Endothelial cell of umbilical vein (primary cell): ENCODE data around the gene CNTNAP2. TPM values are rescaled to one million over a fixed set of nuclear protein-coding genes. Genes with fewer than 3 reads are reported as not detected.

ENCODE experiments used
- BruUV-seq: library from RNA; stranded (reverse); fragments of 400-500 nt; replicated peaks from 2 replicates; lab custom pipeline; 2021; lab: Mats Ljungman, UMichigan
- CTCF ChIA-PET: fragments of 300-600, 350-600 bp; sonication (Branson Sonifier 250); formaldehyde crosslinking; loops from one replicate; lab custom pipeline; 2021; ENCODE audit warnings: antibody characterized with exemption, inconsistent platforms; lab: Charles Lee
- POLR2A ChIA-PET: fragments of 300-600, 350-600 bp; sonication (Branson Sonifier 250); formaldehyde crosslinking; loops from one replicate; lab custom pipeline; 2021; ENCODE audit warnings: antibody characterized with exemption, inconsistent platforms; lab: Charles Lee
- DNase-seq: peaks from one replicate; pipeline ENCODE4 v3.0.0-alpha.2; 2011; ENCODE audit warnings: low read depth, low spot score
- FAIRE-seq: peaks from 2 replicates; lab custom pipeline; 2011; peaks lifted over from hg19 to GRCh38; lab: Jason Lieb, UNC
- H2AFZ ChIP-seq: 2 replicates; pipeline ENCODE4 v1.6.0; 2012; ENCODE audit warnings: low read depth, low read length, control low read depth, inconsistent platforms
- H3K27ac ChIP-seq: 2 replicates; pipeline ENCODE4 v1.5.1; 2011; ENCODE audit warnings: low read depth, mild to moderate bottlenecking, control low read depth, low read length, moderate library complexity; ENCODE audit not compliant: insufficient read depth
- H3K27me3 ChIP-seq, 2 experiments: 2 replicates each; pipeline versions ENCODE4 v1.6.0 to v1.6.1; 2011; ENCODE audit warnings: low read length in 2 of 2, mixed read lengths in 1 of 2; ENCODE audit not compliant: control insufficient read depth in 2 of 2, insufficient read depth in 2 of 2
- H3K36me3 ChIP-seq, 2 experiments: 2 replicates in 1 of 2; 3 replicates in 1 of 2; pipeline ENCODE4 v1.5.1; 2011; ENCODE audit warnings: low read length in 2 of 2, mild to moderate bottlenecking in 1 of 2, moderate library complexity in 1 of 2; ENCODE audit not compliant: control insufficient read depth in 2 of 2, insufficient read depth in 2 of 2; ENCODE audit errors: extremely low read depth in 1 of 2
- H3K4me1 ChIP-seq: 3 replicates; pipeline ENCODE4 v1.5.1; 2011; ENCODE audit warnings: mild to moderate bottlenecking, low read length; ENCODE audit not compliant: control insufficient read depth, insufficient read depth; ENCODE audit errors: extremely low read depth
- H3K4me2 ChIP-seq: 2 replicates; pipeline ENCODE4 v1.6.1; 2011; ENCODE audit warnings: low read length, control low read depth, mixed read lengths; ENCODE audit not compliant: insufficient read depth
- H3K4me3 ChIP-seq, 3 experiments: fragments of 200-600 bp in 1 of 3; sonication (generic), shearing (Covaris generic) in 1 of 3; replicated peaks in 1 of 3; 2 replicates each; pipeline ENCODE4 v1.5.1; 2011 to 2016; ENCODE audit warnings: control low read depth in 3 of 3, low read length in 3 of 3, mild to moderate bottlenecking in 2 of 3, inconsistent platforms in 1 of 3, low read depth in 1 of 3, moderate library complexity in 1 of 3; ENCODE audit not compliant: insufficient read depth in 1 of 3
- H3K79me2 ChIP-seq: 2 replicates; pipeline ENCODE4 v1.6.0; 2012; ENCODE audit warnings: low read length, inconsistent platforms; ENCODE audit not compliant: control insufficient read depth, insufficient read depth
- H3K9ac ChIP-seq: replicated peaks from 2 replicates; pipeline ENCODE3; 2011; ENCODE audit warnings: low read length, control low read depth; ENCODE audit not compliant: insufficient read depth; ENCODE audit errors: extremely low read depth
- H3K9me1 ChIP-seq: replicated peaks from 3 replicates; pipeline ENCODE4 v1.6.0; 2011; ENCODE audit warnings: mild to moderate bottlenecking, low read length; ENCODE audit not compliant: control insufficient read depth, insufficient read depth; ENCODE audit errors: extremely low read depth
- H3K9me3 ChIP-seq: replicated peaks from 2 replicates; pipeline ENCODE4 v1.5.1; 2012; ENCODE audit warnings: low read length, inconsistent platforms; ENCODE audit not compliant: control insufficient read depth, insufficient read depth
- H4K20me1 ChIP-seq: replicated peaks from 2 replicates; pipeline ENCODE3; 2011; ENCODE audit warnings: mild to moderate bottlenecking, low read length; ENCODE audit not compliant: control insufficient read depth, insufficient read depth; ENCODE audit errors: extremely low read depth
- EZH2 ChIP-seq: IDR thresholded peaks from 2 replicates; pipeline ENCODE4 v1.6.1; 2012; ENCODE audit warnings: borderline replicate concordance, low read depth, mild to moderate bottlenecking, moderate library complexity, low read length, inconsistent platforms; ENCODE audit not compliant: severe bottlenecking
- FOS ChIP-seq: IDR thresholded peaks from 2 replicates; pipeline ENCODE4 v1.6.1; 2011; ENCODE audit warnings: mild to moderate bottlenecking, low read length, moderate library complexity, borderline replicate concordance; ENCODE audit not compliant: insufficient read depth
- GATA2 ChIP-seq: IDR thresholded peaks from 2 replicates; pipeline ENCODE4 v1.7.0; 2011; ENCODE audit warnings: low read depth, mild to moderate bottlenecking, moderate library complexity, mixed read lengths, low read length; ENCODE audit not compliant: insufficient read length, insufficient read depth
- JUN ChIP-seq: IDR thresholded peaks from 2 replicates; pipeline ENCODE4 v1.6.1; 2011; ENCODE audit warnings: borderline replicate concordance, low read depth; ENCODE audit not compliant: insufficient read length, insufficient read depth
- MYC ChIP-seq: IDR thresholded peaks from one replicate; pipeline ENCODE4 v1.6.1; 2011; ENCODE audit warnings: mild to moderate bottlenecking, low read depth, low read length
- POLR2A ChIP-seq: IDR thresholded peaks from 2 replicates; pipeline ENCODE4 v1.6.1; 2012; ENCODE audit warnings: low read depth, mild to moderate bottlenecking, control low read depth, low read length
- POLR2AphosphoS5 ChIP-seq: IDR thresholded peaks from 2 replicates; pipeline ENCODE4 v1.6.1; 2012; ENCODE audit warnings: low read depth, mild to moderate bottlenecking, control low read depth, low read length, moderate library complexity; ENCODE audit not compliant: insufficient read depth
- dilution Hi-C: fragments of 300-500 bp; cut with MboI; formaldehyde crosslinking; loops from one replicate; pipeline ENCODE4 v1.15.0; 2019; ENCODE audit warnings: low sequenced_read_pairs; ENCODE audit not compliant: extremely low pct_ligation_motif_present
- intact Hi-C: fragments of 100-400 bp; cut with micrococcal nuclease; formaldehyde crosslinking; loops from one replicate; pipeline ENCODE4 v1.10.0; 2022
- polyA plus RNA-seq, 4 experiments: library from polyadenylated mRNA; depleted of rRNA in 3 of 4; stranded (reverse) in 3 of 4; unstranded in 1 of 4; fragments of >200 nt; gene quantifications; 2 replicates each; pipeline versions ENCODE4 v1.2.1 to v1.2.3, GENCODE V29; 2011 to 2012; ENCODE audit warnings: missing spikeins in 1 of 4
- total RNA-seq: library from RNA; stranded (reverse); gene quantifications from 2 replicates; pipeline ENCODE4 v1.2.3, GENCODE V29; 2021
- TF ChIP-seq, protein P1 (sequence below), 2 donors: IDR thresholded peaks; 1 replicate in 1 of 2; 2 replicates in 1 of 2; pipeline ENCODE4 v1.5.1; 2011; ENCODE audit warnings: low read length in 2 of 2, mild to moderate bottlenecking in 2 of 2, moderate library complexity in 2 of 2, control low read depth in 1 of 2, inconsistent platforms in 1 of 2, low read depth in 1 of 2; ENCODE audit not compliant: insufficient read depth in 1 of 2; ENCODE audit errors: extremely low read depth in 1 of 2
- TF ChIP-seq, protein P2 (sequence below): IDR thresholded peaks from 2 replicates; pipeline ENCODE4 v1.6.1; 2011; ENCODE audit not compliant: insufficient read depth, insufficient read length

CNTNAP2 gene
- total and polyA plus RNA-seq, 2 donors (not counting 3 experiments of a cell fraction or from before 2014, with no cell fraction given): not detected

DNA sequence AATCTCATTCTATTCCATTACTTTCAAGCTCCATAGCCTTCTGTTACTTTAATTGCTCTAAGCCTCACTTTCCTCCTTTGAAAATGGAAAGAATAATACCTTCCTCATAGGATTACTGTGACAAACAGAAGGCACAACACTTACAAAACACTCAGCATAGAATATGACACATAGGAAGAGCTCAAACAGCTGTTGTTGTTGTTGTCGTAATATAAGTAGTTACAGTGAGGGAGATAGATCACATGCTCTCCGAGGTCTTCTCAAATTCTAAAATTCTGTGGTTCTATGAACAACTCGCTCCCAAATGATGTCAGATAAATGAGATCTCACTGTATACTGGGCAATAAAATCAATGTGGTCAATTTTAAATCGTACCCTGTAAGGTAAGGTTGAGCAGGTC is 1424.7 kb downstream of the CNTNAP2 start:
- no peaks in the 10 kb centered on the region for H3K27me3 ChIP-seq
- no peak overlapping the region for H3K9ac ChIP-seq
- H3K4me2 ChIP-seq: no peak overlapping the region
- no peaks in the 10 kb centered on the region for H3K4me1 ChIP-seq
- H4K20me1 ChIP-seq: no peaks in the 10 kb centered on the region
- dilution Hi-C loops (no loop called here), intact Hi-C loops (no loop called here)
- H3K4me3 ChIP-seq: no peak overlapping the region
- no peak for TF ChIP-seq MYC
- TF ChIP-seq POLR2A: no peak
- no peak for TF ChIP-seq FOS
- TF ChIP-seq, protein P1, sequence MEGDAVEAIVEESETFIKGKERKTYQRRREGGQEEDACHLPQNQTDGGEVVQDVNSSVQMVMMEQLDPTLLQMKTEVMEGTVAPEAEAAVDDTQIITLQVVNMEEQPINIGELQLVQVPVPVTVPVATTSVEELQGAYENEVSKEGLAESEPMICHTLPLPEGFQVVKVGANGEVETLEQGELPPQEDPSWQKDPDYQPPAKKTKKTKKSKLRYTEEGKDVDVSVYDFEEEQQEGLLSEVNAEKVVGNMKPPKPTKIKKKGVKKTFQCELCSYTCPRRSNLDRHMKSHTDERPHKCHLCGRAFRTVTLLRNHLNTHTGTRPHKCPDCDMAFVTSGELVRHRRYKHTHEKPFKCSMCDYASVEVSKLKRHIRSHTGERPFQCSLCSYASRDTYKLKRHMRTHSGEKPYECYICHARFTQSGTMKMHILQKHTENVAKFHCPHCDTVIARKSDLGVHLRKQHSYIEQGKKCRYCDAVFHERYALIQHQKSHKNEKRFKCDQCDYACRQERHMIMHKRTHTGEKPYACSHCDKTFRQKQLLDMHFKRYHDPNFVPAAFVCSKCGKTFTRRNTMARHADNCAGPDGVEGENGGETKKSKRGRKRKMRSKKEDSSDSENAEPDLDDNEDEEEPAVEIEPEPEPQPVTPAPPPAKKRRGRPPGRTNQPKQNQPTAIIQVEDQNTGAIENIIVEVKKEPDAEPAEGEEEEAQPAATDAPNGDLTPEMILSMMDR (IDR thresholded peaks at IDR 0.05; ENCODE audit: extremely low read depth in 1 of 2, insufficient read depth in 1 of 2, low read depth in 1 of 2, low read length in 2 of 2): no peak
- no peak for TF ChIP-seq GATA2
- no peak for TF ChIP-seq POLR2AphosphoS5
- TF ChIP-seq, protein P2, sequence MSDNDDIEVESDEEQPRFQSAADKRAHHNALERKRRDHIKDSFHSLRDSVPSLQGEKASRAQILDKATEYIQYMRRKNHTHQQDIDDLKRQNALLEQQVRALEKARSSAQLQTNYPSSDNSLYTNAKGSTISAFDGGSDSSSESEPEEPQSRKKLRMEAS: no peak
- no peak for TF ChIP-seq EZH2
- TF ChIP-seq JUN: no peak
- H3K79me2 ChIP-seq: no peaks in the 10 kb centered on the region
- no peaks in the 10 kb centered on the region for H3K9me3 ChIP-seq
- no peaks in the 10 kb centered on the region for H3K9me1 ChIP-seq
- H3K27ac ChIP-seq: no peak overlapping the region
- ChIA-PET POLR2A (no interaction called here), CTCF (no interaction called here)
- FAIRE-seq (no peak), DNase-seq (no peak)
- H3K36me3 ChIP-seq: no peaks in the 10 kb centered on the region
- H2AFZ ChIP-seq: no peak overlapping the region
- no TSS peak for BruUV-seq
